ENCODE measurements around the gene MAG. TPM values are rescaled to one million over a fixed set of nuclear protein-coding genes. Genes with fewer than 3 reads are reported as not detected.

The MAG gene
- total and polyA plus RNA-seq, 2 of the 13 experiments (the other 11 are each of a cell fraction or from before 2014, with no cell fraction given) = 0.20 to 1.3 TPM

GRCh38 chr19:35253316-35254286 lies 38.4 kb upstream of the MAG start (continued):
- TF ChIP-seq, protein P1, sequence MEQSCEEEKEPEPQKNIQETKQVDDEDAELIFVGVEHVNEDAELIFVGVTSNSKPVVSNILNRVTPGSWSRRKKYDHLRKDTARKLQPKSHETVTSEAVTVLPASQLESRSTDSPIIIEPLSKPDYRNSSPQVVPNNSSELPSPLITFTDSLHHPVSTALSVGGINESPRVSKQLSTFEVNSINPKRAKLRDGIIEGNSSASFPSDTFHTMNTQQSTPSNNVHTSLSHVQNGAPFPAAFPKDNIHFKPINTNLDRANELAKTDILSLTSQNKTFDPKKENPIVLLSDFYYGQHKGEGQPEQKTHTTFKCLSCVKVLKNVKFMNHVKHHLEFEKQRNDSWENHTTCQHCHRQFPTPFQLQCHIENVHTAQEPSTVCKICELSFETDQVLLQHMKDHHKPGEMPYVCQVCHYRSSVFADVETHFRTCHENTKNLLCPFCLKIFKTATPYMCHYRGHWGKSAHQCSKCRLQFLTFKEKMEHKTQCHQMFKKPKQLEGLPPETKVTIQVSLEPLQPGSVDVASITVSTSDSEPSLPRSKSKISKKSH (CRISPR knock-in tag; IDR thresholded peaks at IDR 0.05; ENCODE audit: borderline replicate concordance) = no peak
- TF ChIP-seq ZNF318 (CRISPR knock-in tag; IDR thresholded peaks at IDR 0.05) = no peak
- TF ChIP-seq ZNF335 (CRISPR knock-in tag; IDR thresholded peaks at IDR 0.05) = no peak
- TF ChIP-seq ZNF777 (CRISPR knock-in tag; IDR thresholded peaks at IDR 0.05) = no peak
- no peak for TF ChIP-seq SP2 (CRISPR knock-in tag; IDR thresholded peaks at IDR 0.05)
- no peak for TF ChIP-seq SMARCE1 (IDR thresholded peaks at IDR 0.05; ENCODE audit: borderline replicate concordance)
- no peak for TF ChIP-seq ZFP37 (CRISPR knock-in tag; IDR thresholded peaks at IDR 0.05; ENCODE audit: borderline replicate concordance)
- TF ChIP-seq MBNL3 (CRISPR knock-in tag; conservative IDR thresholded peaks at IDR 0.05) = no peak
- TF ChIP-seq ZNF235 (CRISPR knock-in tag; IDR thresholded peaks at IDR 0.05; ENCODE audit: borderline replicate concordance) = no peak
- TF ChIP-seq MXD3 (CRISPR knock-in tag; IDR thresholded peaks at IDR 0.05) = no peak
- peak; percentile 91 for TF ChIP-seq FOXP4 (CRISPR knock-in tag; IDR thresholded peaks at IDR 0.05)
- TF ChIP-seq ZSCAN12 (CRISPR knock-in tag; IDR thresholded peaks at IDR 0.05) = peak; percentile 50; the same call in 1 of the 2 replicates
- TF ChIP-seq KMT2B (CRISPR knock-in tag; IDR thresholded peaks at IDR 0.05) = no peak
- TF ChIP-seq ZFP90 (CRISPR knock-in tag; IDR thresholded peaks at IDR 0.05; ENCODE audit: borderline replicate concordance) = no peak
- TF ChIP-seq MAFF (IDR thresholded peaks at IDR 0.05; ENCODE audit: low read depth, low read length) = no peak
- TF ChIP-seq ZMYM3 (CRISPR knock-in tag; IDR thresholded peaks at IDR 0.05) = peak; percentile 80; the same call in 1 of the 2 replicates
